K562 (cell line): ENCODE results near the gene VPS13D. TPM values are rescaled to one million over a fixed set of nuclear protein-coding genes. Genes with fewer than 3 reads are reported as not detected.

Source experiments
- ATAC-seq: fragments of 200-7000 bp; cut with Tn5 transposase; 3 replicates; pipeline ENCODE4 v1.9.1; 2020; ENCODE audit warnings: moderate library complexity
- BruUV-seq: library from RNA; stranded (reverse); fragments of 400-500 nt; replicated peaks from 2 replicates; lab custom pipeline; 2021; lab: Mats Ljungman, UMichigan
- CTCF ChIA-PET: fragments of 300-600 bp; formaldehyde crosslinking; extraction: SDS; loops from one replicate; lab custom pipeline; 2021; ENCODE audit warnings: low intra/inter-chr PET ratio; lab: Yijun Ruan, JAX
- POLR2A ChIA-PET: fragments of 300-600, 350-650 bp; sonication (Branson Sonifier 250); formaldehyde crosslinking; extraction: SDS; loops from one replicate; lab custom pipeline; 2021; ENCODE audit warnings: antibody characterized with exemption, inconsistent platforms; lab: Yijun Ruan, JAX
- DNase-seq, 4 experiments: peaks; one replicate each; pipeline versions ENCODE4 v3.0.0 to v3.0.0-alpha.2; 2011 to 2018; ENCODE audit warnings: low spot score in 3 of 4, mixed read lengths in 3 of 4; ENCODE audit errors: extremely low read depth in 1 of 4
- FAIRE-seq: peaks from 2 replicates; lab custom pipeline; 2011; peaks lifted over from hg19 to GRCh38; lab: Jason Lieb, UNC
- H2AFZ ChIP-seq: 2 replicates; pipeline ENCODE4 v1.6.0; 2011; ENCODE audit warnings: low read depth, low read length, control low read depth, inconsistent platforms
- H3K27ac ChIP-seq: fragments of 200-600 bp; 3 replicates; pipeline ENCODE4 v1.8.0; 2011; ENCODE audit warnings: low read depth, mild to moderate bottlenecking, control low read depth, inconsistent platforms, low read length, moderate library complexity, mixed read lengths; ENCODE audit errors: extremely low read depth
- H3K27me3 ChIP-seq, 2 experiments: fragments of 300-600 bp in 1 of 2; 2 replicates in 1 of 2; 3 replicates in 1 of 2; pipeline versions ENCODE4 v1.6.0 to v1.8.0; 2011; ENCODE audit warnings: inconsistent platforms in 2 of 2, low read length in 2 of 2, mild to moderate bottlenecking in 1 of 2, mixed read lengths in 1 of 2, moderate library complexity in 1 of 2; ENCODE audit not compliant: control insufficient read depth in 2 of 2, insufficient read depth in 2 of 2
- H3K36me3 ChIP-seq: fragments of 300-600 bp; 3 replicates; pipeline ENCODE4 v1.8.0; 2011; ENCODE audit warnings: mild to moderate bottlenecking, low read length, inconsistent platforms; ENCODE audit not compliant: control insufficient read depth, insufficient read depth
- H3K4me1 ChIP-seq, 2 experiments: fragments of 200-600 bp in 1 of 2; replicated peaks in 1 of 2; 2 replicates in 1 of 2; 3 replicates in 1 of 2; pipeline versions ENCODE4 v1.5.1 to v1.8.0; 2011; ENCODE audit warnings: inconsistent platforms in 2 of 2, low read length in 2 of 2, mild to moderate bottlenecking in 1 of 2, mixed read lengths in 1 of 2, moderate library complexity in 1 of 2; ENCODE audit not compliant: control insufficient read depth in 2 of 2, insufficient read depth in 2 of 2
- H3K4me2 ChIP-seq: 2 replicates; pipeline ENCODE4 v1.6.1; 2011; ENCODE audit warnings: low read length, control low read depth, inconsistent platforms, mixed read lengths; ENCODE audit not compliant: insufficient read depth
- H3K4me3 ChIP-seq: fragments of 200-600 bp; sonication (generic), shearing (Covaris generic); 2 replicates; pipeline ENCODE4 v1.5.1; 2016; ENCODE audit warnings: control low read depth, inconsistent platforms
- H3K79me2 ChIP-seq: fragments of 200-600 bp; 3 replicates; pipeline ENCODE4 v1.8.0; 2011; ENCODE audit warnings: low read length, inconsistent platforms; ENCODE audit not compliant: control insufficient read depth, insufficient read depth
- H3K9ac ChIP-seq, 2 experiments: 2 replicates each; pipeline versions ENCODE4 v1.6.0 to v1.6.1; 2011; ENCODE audit warnings: low read depth in 2 of 2, low read length in 2 of 2, control low read depth in 1 of 2, inconsistent platforms in 1 of 2, mild to moderate bottlenecking in 1 of 2, mixed read lengths in 1 of 2; ENCODE audit not compliant: insufficient read depth in 1 of 2
- H3K9me1 ChIP-seq: one replicate; pipeline ENCODE4 v1.6.0; 2011; ENCODE audit warnings: inconsistent platforms, mild to moderate bottlenecking, low read length, moderate library complexity; ENCODE audit not compliant: control insufficient read depth, insufficient read depth
- H3K9me3 ChIP-seq: replicated peaks from 2 replicates; pipeline ENCODE4 v1.5.1; 2011; ENCODE audit warnings: low read depth, low read length, inconsistent platforms; ENCODE audit not compliant: control insufficient read depth, insufficient read depth
- H4K20me1 ChIP-seq: replicated peaks from 2 replicates; pipeline ENCODE4 v1.6.1; 2011; ENCODE audit warnings: low read length, inconsistent platforms, mixed read lengths; ENCODE audit not compliant: control insufficient read depth, insufficient read depth
- BCOR ChIP-seq: fragments of 450-650 bp; IDR thresholded peaks from 2 replicates; pipeline ENCODE4 v1.6.1; 2016
- FOXA3 ChIP-seq, 2 experiments: fragments of 450-650 bp in 1 of 2; sonication (generic) in 1 of 2; formaldehyde crosslinking; IDR thresholded peaks in 1 of 2; conservative IDR thresholded peaks in 1 of 2; 2 replicates each; pipeline versions ENCODE4 v1.4.0 to v1.8.0; 2020 to 2022; ENCODE audit warnings: mild to moderate bottlenecking in 2 of 2, missing genetic modification reagents in 1 of 2
- HDAC2 ChIP-seq: fragments of 450-650 bp; IDR thresholded peaks from 2 replicates; pipeline ENCODE4 v1.6.1; 2016; ENCODE audit warnings: mild to moderate bottlenecking
- KDM1A ChIP-seq, 2 experiments: fragments of 450-650 bp; IDR thresholded peaks; 2 replicates each; pipeline ENCODE4 v1.6.1; 2016; ENCODE audit warnings: mild to moderate bottlenecking in 2 of 2
- MEIS2 ChIP-seq: fragments of 450-650 bp; IDR thresholded peaks from 2 replicates; pipeline ENCODE4 v1.6.1; 2014; ENCODE audit warnings: mild to moderate bottlenecking; ENCODE audit not compliant: partially characterized antibody
- NFRKB ChIP-seq: fragments of 450-650 bp; IDR thresholded peaks from 2 replicates; pipeline ENCODE4 v1.6.1; 2016; ENCODE audit warnings: low read depth
- POLR2AphosphoS5 ChIP-seq: IDR thresholded peaks from 2 replicates; pipeline ENCODE4 v1.6.1; 2011; ENCODE audit warnings: mild to moderate bottlenecking, low read depth, low read length, moderate library complexity; ENCODE audit not compliant: control insufficient read depth, insufficient read depth
- RBM25 ChIP-seq: fragments of 200-400 bp; formaldehyde crosslinking; IDR thresholded peaks from 2 replicates; pipeline ENCODE4 v1.6.1; 2018; ENCODE audit warnings: low read length, low read depth, moderate library complexity; ENCODE audit not compliant: severe bottlenecking
- SPI1 ChIP-seq: IDR thresholded peaks from 2 replicates; pipeline ENCODE4 v1.6.1; 2011; ENCODE audit warnings: low read depth, low read length, control low read depth, borderline replicate concordance
- TCFL5 ChIP-seq: fragments of 250-450 bp; sonication (Bioruptor Pico); conservative IDR thresholded peaks from 2 replicates; pipeline ENCODE4 v1.6.1; 2021; ENCODE audit warnings: mild to moderate bottlenecking, moderate library complexity, matching md5 sums
- TRIM24 ChIP-seq, 2 experiments: fragments of 450-650 bp; IDR thresholded peaks; 2 replicates each; pipeline ENCODE4 v1.6.1; 2016
- ZNF589 ChIP-seq: fragments of 200-800 bp; sonication (Bioruptor generic); IDR thresholded peaks from 2 replicates; pipeline ENCODE4 v1.6.1; 2016; ENCODE audit warnings: low read depth, missing genetic modification characterization, missing compliant biosample characterization
- WGBS: fragments of 100-300 bp; shearing (Covaris generic); methylation state at CpG from one replicate; pipeline ENCODE4 v1.1.6; 2016; ENCODE audit warnings: low coverage, mixed read lengths; ENCODE audit not compliant: insufficient coverage; ENCODE audit errors: missing lambda C conversion rate; 5-methylcytosine and 5-hydroxymethylcytosine counted together
- in situ Hi-C: fragments of 300-500 bp; cut with MboI; formaldehyde crosslinking; loops from 4 replicates; pipeline ENCODE4 v1.15.0; 2018; ENCODE audit warnings: inconsistent platforms, mixed read lengths
- intact Hi-C: fragments of 100-400 bp; cut with micrococcal nuclease; formaldehyde crosslinking; loops from 2 replicates; pipeline ENCODE4 v1.14.2; 2022
- polyA plus RNA-seq, 8 experiments: library from polyadenylated mRNA; depleted of rRNA in 4 of 8; stranded (reverse) in 5 of 8; unstranded in 3 of 8; fragments of >200 nt; fragmentation: Nextera tagmentation in 2 of 8; fragmentation: Illumina TruSeq in 1 of 8; extraction: Ambion mirVana in 2 of 8; extraction: Trizol in 1 of 8; gene quantifications; 2 replicates each; pipeline versions ENCODE4 v1.2.1 to v1.2.3, GENCODE V29; 2011 to 2014; ENCODE audit warnings: inconsistent platforms in 1 of 8, missing spikeins in 1 of 8
- total RNA-seq, 7 experiments: library from RNA; depleted of rRNA in 6 of 7; stranded (reverse); fragments of >200 nt in 6 of 7; fragmentation: Illumina TruSeq in 2 of 7; extraction: Trizol in 2 of 7; gene quantifications; 2 replicates each; pipeline versions ENCODE4 v1.2.1 to v1.2.3, GENCODE V29; 2011 to 2021; ENCODE audit warnings: low replicate concordance in 1 of 7
- TF ChIP-seq, protein P1 (sequence below), 2 experiments: fragments of 450-650 bp in 1 of 2; sonication (generic) in 1 of 2; formaldehyde crosslinking in 1 of 2; IDR thresholded peaks; 2 replicates each; pipeline versions ENCODE4 v1.7.1 to v1.9.0; 2016 to 2022; ENCODE audit warnings: inconsistent platforms in 1 of 2, mild to moderate bottlenecking in 1 of 2, missing genetic modification reagents in 1 of 2
- TF ChIP-seq, protein P2 (sequence below): sonication (generic); IDR thresholded peaks from 2 replicates; pipeline ENCODE4 v1.6.1; 2016

The VPS13D gene
- total and polyA plus RNA-seq, 9 of the 15 experiments (the other 6 are each of a cell fraction or from before 2014, with no cell fraction given) = 6.1 to 51.5 (median 38.5) TPM

DNA sequence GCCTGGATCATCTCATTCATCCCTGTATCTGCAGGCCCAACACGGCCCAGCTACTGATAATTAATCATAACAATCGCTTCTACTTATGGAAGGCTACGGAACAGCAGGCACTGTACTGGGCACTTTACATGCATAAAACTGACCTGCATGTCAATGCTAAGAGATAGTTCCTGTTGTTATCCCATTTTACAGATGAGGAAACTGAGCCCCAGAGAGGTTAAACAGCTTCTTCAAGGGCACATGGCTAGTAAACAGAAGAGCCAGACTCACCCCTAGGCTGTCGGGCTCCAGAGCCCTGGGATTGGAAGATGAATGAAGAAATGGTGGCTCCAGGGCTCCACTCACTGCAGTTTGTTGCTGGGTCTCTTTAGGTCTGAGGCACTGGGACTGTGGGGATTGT, 27.3 kb upstream of the VPS13D start:
- Histone ChIP-seq H3K36me3 (peaks cover 60% of the 10 kb centered on the region; the same call in 2 of the 3 replicates), H3K27ac (no peak overlapping the region), H3K4me2 (no peak overlapping the region), H3K9me1 (no peaks in the 10 kb centered on the region), H3K9ac (no peak overlapping the region), H3K79me2 (no peaks in the 10 kb centered on the region), H2AFZ (no peak overlapping the region), H4K20me1 (no peaks in the 10 kb centered on the region), H3K4me3 (no peak overlapping the region), H3K4me1 (peaks cover 13 to 43% of the 10 kb centered on the region in 2 experiments; a peak in 4 of 5 replicates), H3K9me3 (no peaks in the 10 kb centered on the region), H3K27me3 (no peaks in the 10 kb centered on the region)
- intact Hi-C loops = no loop called here
- FAIRE-seq (peak; percentile 60), DNase-seq (no peak), ATAC-seq (no peak)
- BruUV-seq = no TSS peak
- POLR2A ChIA-PET = interaction anchor here (0.6 to 1.6 kb wide), 7 partner anchors 10 to 294 kb away, joined by 3 to 4 read pairs (median 3); no protein-coding TSS in a partner anchor
- 81% methylated on average over 4 of the region's 4 CpGs for WGBS
- CTCF ChIA-PET = no interaction called here
- in situ Hi-C loops = no loop called here
- TF ChIP-seq TRIM24 (IDR thresholded peaks at IDR 0.05) = no peak
- peak; percentile 91 for TF ChIP-seq BCOR
- TF ChIP-seq HDAC2 = peak; percentile 66; the same call in 1 of the 2 replicates
- TF ChIP-seq ZNF589 (CRISPR knock-in tag) = no peak
- TF ChIP-seq MEIS2 = no peak
- no peak for TF ChIP-seq FOXA3 (CRISPR knock-in tag; conservative IDR thresholded peaks at IDR 0.05 in 1 of 2, IDR thresholded peaks at IDR 0.05 in 1 of 2)
- TF ChIP-seq NFRKB = no peak
- no peak for TF ChIP-seq TCFL5 (CRISPR knock-in tag)
- no peak for TF ChIP-seq SPI1
- TF ChIP-seq, protein P1, sequence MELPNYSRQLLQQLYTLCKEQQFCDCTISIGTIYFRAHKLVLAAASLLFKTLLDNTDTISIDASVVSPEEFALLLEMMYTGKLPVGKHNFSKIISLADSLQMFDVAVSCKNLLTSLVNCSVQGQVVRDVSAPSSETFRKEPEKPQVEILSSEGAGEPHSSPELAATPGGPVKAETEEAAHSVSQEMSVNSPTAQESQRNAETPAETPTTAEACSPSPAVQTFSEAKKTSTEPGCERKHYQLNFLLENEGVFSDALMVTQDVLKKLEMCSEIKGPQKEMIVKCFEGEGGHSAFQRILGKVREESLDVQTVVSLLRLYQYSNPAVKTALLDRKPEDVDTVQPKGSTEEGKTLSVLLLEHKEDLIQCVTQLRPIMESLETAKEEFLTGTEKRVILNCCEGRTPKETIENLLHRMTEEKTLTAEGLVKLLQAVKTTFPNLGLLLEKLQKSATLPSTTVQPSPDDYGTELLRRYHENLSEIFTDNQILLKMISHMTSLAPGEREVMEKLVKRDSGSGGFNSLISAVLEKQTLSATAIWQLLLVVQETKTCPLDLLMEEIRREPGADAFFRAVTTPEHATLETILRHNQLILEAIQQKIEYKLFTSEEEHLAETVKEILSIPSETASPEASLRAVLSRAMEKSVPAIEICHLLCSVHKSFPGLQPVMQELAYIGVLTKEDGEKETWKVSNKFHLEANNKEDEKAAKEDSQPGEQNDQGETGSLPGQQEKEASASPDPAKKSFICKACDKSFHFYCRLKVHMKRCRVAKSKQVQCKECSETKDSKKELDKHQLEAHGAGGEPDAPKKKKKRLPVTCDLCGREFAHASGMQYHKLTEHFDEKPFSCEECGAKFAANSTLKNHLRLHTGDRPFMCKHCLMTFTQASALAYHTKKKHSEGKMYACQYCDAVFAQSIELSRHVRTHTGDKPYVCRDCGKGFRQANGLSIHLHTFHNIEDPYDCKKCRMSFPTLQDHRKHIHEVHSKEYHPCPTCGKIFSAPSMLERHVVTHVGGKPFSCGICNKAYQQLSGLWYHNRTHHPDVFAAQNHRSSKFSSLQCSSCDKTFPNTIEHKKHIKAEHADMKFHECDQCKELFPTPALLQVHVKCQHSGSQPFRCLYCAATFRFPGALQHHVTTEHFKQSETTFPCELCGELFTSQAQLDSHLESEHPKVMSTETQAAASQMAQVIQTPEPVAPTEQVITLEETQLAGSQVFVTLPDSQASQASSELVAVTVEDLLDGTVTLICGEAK (IDR thresholded peaks at IDR 0.05) = no peak
- TF ChIP-seq, protein P1 (CRISPR knock-in tag; IDR thresholded peaks at IDR 0.05) = no peak
- TF ChIP-seq, protein P2, sequence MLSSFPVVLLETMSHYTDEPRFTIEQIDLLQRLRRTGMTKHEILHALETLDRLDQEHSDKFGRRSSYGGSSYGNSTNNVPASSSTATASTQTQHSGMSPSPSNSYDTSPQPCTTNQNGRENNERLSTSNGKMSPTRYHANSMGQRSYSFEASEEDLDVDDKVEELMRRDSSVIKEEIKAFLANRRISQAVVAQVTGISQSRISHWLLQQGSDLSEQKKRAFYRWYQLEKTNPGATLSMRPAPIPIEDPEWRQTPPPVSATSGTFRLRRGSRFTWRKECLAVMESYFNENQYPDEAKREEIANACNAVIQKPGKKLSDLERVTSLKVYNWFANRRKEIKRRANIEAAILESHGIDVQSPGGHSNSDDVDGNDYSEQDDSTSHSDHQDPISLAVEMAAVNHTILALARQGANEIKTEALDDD = no peak
- TF ChIP-seq POLR2AphosphoS5 = no peak
- TF ChIP-seq RBM25 = peak; percentile 93
- TF ChIP-seq KDM1A (IDR thresholded peaks at IDR 0.05) = peak; percentile 49 to 86; a peak in 3 of 4 replicates
